Ishikawa (cell line): ENCODE results near the gene KCNN3.

Source experiments
- RAD21 ChIP-seq: IDR thresholded peaks from 2 replicates; pipeline ENCODE4 v1.6.1; 2012; ENCODE audit warnings: low read depth
- REST ChIP-seq: IDR thresholded peaks from 2 replicates; pipeline ENCODE4 v1.6.1; 2012; ENCODE audit warnings: low read depth, mild to moderate bottlenecking
- TAF1 ChIP-seq: IDR thresholded peaks from 2 replicates; pipeline ENCODE4 v1.6.1; 2012; ENCODE audit warnings: low read depth, mild to moderate bottlenecking
- YY1 ChIP-seq: IDR thresholded peaks from 2 replicates; pipeline ENCODE4 v1.6.1; 2012; ENCODE audit warnings: low read depth

- TF ChIP-seq TAF1 (no peak), RAD21 (no peak), YY1 (no peak), REST (no peak)
Observed at GRCh38 chr1:154813300-154813816, 56.7 kb downstream of the KCNN3 start.
